Stimulated activated CD4-positive, alpha-beta T cell treated with anti-CD3 and anti-CD28 coated beads, Interleukin-1b, Interleukin-23, amount 100 ng/mL, for 48 hours (primary cell): ENCODE measurements around the gene NTF3.

Experiments used
- DNase-seq: peaks from one replicate; pipeline ENCODE4 v3.0.0-alpha.2; 2020

Gene NTF3

GRCh38 chr12:5489760-5490406 lies 58.0 kb downstream of the NTF3 start:
- no peak for DNase-seq

- DNase-seq, result no peak
These were observed 60.7 kb downstream of the NTF3 start for GRCh38 chr12:5492562-5492961.

- DNase-seq, result no peak
These were observed 61.1 kb downstream of the NTF3 start for GRCh38 chr12:5493018-5493417.

DNA sequence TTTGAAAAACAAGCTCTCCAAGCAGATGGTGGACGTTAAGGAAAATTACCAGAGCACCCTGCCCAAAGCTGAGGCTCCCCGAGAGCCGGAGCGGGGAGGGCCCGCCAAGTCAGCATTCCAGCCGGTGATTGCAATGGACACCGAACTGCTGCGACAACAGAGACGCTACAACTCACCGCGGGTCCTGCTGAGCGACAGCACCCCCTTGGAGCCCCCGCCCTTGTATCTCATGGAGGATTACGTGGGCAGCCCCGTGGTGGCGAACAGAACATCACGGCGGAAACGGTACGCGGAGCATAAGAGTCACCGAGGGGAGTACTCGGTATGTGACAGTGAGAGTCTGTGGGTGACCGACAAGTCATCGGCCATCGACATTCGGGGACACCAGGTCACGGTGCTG lies 62.4 kb downstream of the NTF3 start:
- DNase-seq, result no peak

- no peak for DNase-seq
These were observed 65.6 kb downstream of the NTF3 start for GRCh38 chr12:5497329-5498053.

- DNase-seq, result no peak
These were observed 66.2 kb downstream of the NTF3 start for GRCh38 chr12:5498076-5498475.

DNA sequence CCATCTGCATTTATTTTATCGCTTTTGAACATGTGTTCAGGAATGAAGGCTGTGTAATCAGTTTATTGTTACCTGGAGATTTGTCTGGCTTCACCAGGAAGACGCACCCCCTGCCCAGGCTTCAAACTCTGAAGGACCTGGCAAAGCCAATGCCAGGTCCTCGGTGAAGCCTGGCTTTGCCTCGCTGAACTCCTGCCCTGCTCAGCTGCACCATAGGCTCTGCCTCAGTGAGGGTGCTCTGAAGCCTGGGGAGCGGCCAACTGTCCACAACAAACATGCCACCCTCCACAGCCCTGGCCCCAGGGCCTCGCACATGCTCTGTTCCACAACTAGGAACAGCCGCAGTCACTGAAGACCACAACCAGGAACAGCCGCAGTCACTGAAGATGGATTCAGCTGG lies 66.9 kb downstream of the NTF3 start:
- DNase-seq, result no peak

- DNase-seq, result no peak
These were observed 67.8 kb downstream of the NTF3 start for GRCh38 chr12:5499566-5500330.

DNA sequence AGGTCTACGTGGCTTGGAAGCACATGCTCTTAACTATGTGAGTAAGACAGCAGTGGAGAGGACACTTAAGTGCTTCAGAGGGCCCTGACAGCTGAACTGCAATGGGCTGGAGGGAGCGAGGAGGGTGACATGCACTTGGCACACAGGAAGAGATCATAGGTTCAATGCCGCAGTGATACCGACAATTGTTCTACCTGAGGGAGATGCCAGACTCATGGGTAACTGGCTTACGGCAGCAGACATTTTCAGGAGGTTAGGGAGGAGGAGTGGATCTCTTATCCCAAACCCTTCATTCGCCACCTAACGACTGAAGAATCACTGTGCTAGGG lies 68.4 kb downstream of the NTF3 start:
- DNase-seq, result no peak

- no peak for DNase-seq
These were observed 71.9 kb downstream of the NTF3 start for GRCh38 chr12:5503774-5504173.

DNA sequence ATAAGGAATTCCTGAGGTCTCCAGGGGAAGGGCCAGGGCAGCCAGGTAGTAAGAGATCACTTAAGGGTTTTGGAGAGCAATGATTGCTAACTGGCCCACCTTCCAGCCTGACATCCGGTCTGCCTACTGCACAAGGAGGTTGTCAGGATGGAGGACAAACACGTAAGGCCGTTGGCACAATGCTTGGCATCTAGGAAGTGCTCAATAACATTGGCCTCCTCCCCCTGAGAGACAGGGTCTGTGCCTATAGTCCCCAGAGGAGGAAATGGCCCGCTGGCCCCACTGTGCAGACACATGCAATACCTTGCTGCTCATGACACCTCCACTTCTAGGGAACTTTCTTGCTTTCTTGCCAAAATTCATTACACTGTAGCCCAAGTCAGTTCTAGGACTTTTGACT lies 73.2 kb downstream of the NTF3 start:
- no peak for DNase-seq

- no peak for DNase-seq
These were observed 73.8 kb downstream of the NTF3 start for GRCh38 chr12:5505751-5506150.

- no peak for DNase-seq
These were observed 74.4 kb downstream of the NTF3 start for GRCh38 chr12:5506295-5506694.

DNA sequence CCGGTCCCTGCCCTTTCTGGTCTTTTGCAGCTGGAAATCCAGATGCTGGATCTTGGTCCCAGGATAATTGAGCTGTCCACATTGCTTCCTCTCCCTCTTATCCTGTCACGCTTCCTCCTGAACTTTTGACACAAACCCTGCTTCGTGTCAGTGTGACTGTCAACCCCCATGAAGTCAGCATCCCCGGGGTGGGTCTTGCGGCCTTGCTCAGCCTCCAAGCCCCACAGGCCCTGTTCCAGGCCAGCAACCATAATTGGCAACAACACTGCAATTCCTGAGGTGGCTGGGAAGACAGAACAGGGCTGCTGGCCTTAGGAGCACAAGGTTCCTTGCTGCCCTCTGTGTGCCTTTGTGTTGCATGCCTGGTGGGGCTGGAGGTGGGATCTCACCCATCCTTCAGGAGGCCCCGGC lies 74.9 kb downstream of the NTF3 start:
- no peak for DNase-seq

- DNase-seq, result no peak
These were observed 75.6 kb downstream of the NTF3 start for GRCh38 chr12:5507401-5507935.

DNA sequence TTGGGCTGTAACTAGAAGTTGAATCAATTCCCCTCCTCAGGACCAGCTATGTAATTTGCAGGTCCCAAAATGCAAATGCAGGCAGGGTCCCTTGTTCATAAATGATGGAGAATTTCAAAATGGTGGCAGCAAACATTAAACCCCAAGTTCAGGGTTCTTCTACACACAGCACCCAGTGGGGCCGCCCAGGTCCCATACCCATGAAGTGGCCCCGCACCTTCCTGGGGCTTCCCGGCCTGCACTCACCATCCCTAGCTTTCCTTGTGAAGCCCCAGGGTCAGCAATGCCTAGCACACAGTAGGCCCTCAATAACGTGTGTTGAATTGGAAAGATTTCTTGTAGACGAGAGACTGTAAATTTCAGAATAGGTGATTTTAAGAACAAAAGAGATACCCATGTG lies 76.0 kb downstream of the NTF3 start:
- no peak for DNase-seq

- DNase-seq, result no peak
These were observed 77.2 kb downstream of the NTF3 start for GRCh38 chr12:5509102-5509501.

DNA sequence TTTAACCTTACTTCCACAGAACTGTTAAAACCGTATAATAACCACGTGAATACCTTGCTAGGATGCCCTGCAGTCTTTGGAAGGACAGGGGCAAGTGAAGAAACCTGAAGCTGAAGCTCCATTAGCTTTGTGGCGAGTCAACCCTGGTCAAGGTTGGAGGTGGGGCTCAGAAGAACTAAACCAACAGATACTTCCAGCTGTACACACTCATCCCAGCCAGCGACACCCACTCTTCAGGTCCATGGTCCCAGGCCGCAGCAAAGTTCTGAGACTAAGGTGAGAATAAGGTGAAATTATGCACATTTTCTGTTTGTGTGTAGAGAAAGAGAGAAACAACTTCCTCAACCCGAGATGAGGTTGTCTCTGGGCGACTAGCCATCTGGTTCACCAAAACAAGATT lies 77.6 kb downstream of the NTF3 start:
- no peak for DNase-seq

DNA sequence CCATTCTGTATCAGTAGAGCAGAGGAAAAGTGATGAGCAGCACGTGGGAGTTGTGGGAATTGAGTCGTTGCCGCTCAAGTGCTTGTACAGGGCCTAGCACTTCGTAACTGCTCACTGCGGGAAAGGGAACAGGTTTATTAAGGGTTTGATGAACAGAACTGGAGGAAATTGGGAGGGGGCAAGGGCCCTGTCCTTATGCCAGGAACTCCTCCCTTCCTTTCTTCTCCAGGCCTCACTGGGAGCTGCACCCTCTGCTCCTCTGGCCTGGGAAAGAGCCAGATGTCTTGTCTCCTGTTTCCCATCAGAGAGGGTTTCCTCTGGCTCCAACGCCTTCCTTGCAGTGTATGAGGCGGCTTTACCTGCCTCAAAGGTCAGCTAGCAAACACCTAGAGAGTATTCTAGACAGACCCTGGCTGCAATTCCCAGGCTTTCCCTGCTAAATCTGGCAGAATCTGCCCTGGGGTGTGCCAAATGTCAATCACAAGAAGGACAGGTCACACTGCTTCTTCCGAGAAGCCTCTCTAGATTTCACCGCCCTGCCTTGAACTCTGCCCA lies 78.4 kb downstream of the NTF3 start:
- no peak for DNase-seq

GRCh38 chr12:5511256-5511643 lies 79.3 kb downstream of the NTF3 start:
- no peak for DNase-seq

DNA sequence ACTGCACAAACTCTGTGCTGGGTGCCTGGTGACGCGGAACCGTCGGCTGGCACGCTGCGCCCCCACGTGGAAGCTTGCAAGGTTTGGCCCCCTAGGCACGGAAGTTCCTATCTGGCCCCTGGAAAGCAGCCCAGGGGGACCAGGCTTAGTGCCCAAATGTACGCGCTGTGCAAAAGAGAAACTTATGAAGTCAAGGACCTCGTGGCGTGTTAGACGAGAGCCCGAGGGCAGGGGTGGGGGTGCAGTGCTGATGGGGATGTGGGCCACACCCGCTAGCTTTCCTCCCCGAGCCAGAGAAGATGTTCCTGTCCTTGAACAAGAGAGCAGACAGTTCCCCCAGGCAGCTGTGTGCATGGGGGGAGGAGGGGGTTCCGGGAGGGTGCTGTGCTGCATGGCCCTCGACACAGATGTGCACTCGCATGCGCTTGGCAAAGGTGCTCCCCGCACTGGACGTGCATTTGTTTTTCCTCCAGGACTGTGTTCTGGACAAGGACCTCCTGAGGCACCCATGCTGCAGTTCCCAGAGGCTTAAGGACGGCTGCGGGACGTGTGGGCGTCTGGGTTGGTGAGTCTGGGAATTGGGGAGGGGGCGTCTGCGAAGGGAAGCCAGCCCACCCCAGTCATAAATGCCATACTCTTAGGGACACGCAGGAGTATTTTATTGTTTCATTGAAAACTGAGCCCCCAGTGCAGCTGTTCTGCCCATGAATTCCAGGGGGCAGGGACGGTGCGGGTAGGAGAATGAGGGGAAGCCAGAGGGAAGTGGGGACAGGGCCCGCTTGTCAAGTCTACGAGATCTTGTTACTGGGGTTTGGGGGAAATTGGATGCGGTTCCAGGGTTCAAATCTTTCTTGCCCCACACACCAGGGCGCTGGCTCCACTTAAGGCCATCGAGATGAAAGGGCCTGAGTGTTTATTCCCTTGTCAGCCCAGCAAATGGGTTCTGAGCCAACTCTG lies 80.0 kb downstream of the NTF3 start:
- peak; percentile 4 for DNase-seq

DNA sequence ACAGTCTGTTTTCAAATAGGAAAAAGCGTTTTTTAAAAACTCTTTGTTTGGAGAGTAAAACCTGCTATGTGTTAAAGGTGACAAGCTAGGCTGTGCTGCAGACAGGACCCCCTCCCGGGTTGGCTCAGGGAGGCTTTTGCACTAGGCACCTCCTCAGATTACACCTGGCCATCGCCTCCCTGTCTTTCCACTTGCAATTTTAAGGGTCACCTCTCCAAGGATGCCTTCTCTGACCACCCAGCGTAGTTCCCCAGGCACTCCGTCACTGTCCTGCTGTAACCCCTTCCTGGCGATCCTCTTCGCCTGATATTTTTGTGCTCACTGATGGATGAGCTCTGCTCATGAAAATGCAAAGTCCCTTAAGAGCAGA lies 80.7 kb downstream of the NTF3 start:
- no peak for DNase-seq

DNA sequence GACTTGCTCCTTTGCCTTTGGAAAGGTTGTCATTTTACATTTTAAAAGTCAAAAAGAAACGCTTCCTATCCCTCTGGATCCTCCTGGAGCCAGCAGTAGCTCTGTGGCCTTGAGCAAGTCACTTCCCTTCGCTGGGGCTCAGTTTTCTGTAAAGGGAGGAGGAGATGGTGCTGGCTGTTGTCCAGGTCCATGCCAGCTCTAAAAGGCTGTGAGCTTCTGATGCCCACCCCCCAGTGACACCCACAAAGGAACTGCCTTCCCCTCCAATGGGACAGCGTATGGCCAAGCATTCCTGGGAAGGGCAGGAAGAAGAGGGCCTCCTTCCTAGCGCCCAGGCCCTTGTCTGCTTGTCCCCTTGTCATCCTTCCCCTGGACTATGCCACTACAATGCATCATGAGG lies 81.5 kb downstream of the NTF3 start:
- DNase-seq, result no peak
